DOHH2 (cell line): Measurements from ENCODE around the gene MRM1.

Source experiments
- CTCF ChIP-seq: fragments of 200-600 bp; sonication (generic); IDR thresholded peaks from one replicate; pipeline ENCODE4 v1.5.1; 2014; ENCODE audit warnings: antibody characterized with exemption, mild to moderate bottlenecking, low read depth, low read length; ENCODE audit not compliant: poor library complexity, severe bottlenecking
- EZH2phosphoT487 ChIP-seq: fragments of 200-600 bp; sonication (generic); IDR thresholded peaks from 2 replicates; pipeline ENCODE4 v1.6.1; 2017; ENCODE audit warnings: borderline replicate concordance, mild to moderate bottlenecking, antibody characterized with exemption, low read length, moderate library complexity, mixed read lengths

- TF ChIP-seq CTCF (no peak), EZH2phosphoT487 (no peak)
These were observed 29.6 kb downstream of the MRM1 start for GRCh38 chr17:36631022-36631421.
